D721Med (cell line): ENCODE measurements around the gene DNAJC4.

ENCODE experiments used
- DNase-seq: peaks from one replicate; pipeline ENCODE4 v3.0.0; 2011; ENCODE audit warnings: low spot score; ENCODE audit not compliant: insufficient read length
- FAIRE-seq: peaks from 2 replicates; lab custom pipeline; 2011; peaks lifted over from hg19 to GRCh38; lab: Jason Lieb, UNC
- TF ChIP-seq, protein P1 (sequence below): IDR thresholded peaks from 2 replicates; pipeline ENCODE4 v1.5.1; 2012; ENCODE audit warnings: mild to moderate bottlenecking, control low read depth; ENCODE audit not compliant: insufficient read depth; ENCODE audit errors: missing control alignments

Gene DNAJC4, protein sequence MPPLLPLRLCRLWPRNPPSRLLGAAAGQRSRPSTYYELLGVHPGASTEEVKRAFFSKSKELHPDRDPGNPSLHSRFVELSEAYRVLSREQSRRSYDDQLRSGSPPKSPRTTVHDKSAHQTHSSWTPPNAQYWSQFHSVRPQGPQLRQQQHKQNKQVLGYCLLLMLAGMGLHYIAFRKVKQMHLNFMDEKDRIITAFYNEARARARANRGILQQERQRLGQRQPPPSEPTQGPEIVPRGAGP

DNA sequence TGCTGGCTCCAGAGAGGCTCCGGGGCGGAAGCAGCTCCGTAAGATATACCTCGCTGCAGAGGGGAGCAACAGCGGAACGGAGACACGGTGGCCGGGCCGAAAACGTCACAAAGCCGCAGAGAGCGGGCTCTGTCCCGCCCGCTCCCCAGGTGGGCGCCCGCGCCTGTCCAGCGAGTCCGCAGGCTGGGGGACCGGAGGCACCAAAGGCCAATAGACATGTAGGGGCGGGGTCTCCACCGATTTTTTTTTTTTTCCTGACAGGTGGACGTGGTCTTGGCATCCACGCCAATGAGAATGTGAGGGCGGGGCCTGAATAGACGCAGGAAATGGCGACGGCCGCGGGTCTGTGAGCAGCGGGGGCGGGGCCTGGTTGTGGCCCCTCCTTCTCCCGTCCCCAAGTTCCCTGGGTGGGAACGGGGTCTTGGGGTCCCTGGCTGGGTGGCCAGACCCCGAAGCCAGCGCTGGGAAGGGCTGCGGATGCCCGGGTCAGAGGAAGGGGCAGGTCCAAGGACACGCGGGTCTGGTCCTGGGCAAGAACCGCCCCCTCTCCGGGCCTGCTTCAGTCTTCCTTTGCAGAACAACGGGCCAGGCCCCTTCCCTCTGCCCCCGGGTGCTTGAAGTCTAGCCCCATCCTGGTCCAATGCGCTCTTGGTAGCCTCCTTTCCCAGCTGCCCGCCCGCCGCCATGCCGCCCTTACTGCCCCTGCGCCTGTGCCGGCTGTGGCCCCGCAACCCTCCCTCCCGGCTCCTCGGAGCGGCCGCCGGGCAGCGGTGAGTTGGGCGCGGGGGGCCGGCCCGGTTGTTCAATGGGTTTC is at the start of gene DNAJC4:
TSS of gene DNAJC4 (plus strand) at position 378 of the 814 bp plus-strand sequence. CDS start at position 685, 307 bp downstream.
- FAIRE-seq (no peak), DNase-seq (peak; percentile 83)
- TF ChIP-seq, protein P1, sequence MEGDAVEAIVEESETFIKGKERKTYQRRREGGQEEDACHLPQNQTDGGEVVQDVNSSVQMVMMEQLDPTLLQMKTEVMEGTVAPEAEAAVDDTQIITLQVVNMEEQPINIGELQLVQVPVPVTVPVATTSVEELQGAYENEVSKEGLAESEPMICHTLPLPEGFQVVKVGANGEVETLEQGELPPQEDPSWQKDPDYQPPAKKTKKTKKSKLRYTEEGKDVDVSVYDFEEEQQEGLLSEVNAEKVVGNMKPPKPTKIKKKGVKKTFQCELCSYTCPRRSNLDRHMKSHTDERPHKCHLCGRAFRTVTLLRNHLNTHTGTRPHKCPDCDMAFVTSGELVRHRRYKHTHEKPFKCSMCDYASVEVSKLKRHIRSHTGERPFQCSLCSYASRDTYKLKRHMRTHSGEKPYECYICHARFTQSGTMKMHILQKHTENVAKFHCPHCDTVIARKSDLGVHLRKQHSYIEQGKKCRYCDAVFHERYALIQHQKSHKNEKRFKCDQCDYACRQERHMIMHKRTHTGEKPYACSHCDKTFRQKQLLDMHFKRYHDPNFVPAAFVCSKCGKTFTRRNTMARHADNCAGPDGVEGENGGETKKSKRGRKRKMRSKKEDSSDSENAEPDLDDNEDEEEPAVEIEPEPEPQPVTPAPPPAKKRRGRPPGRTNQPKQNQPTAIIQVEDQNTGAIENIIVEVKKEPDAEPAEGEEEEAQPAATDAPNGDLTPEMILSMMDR = no peak

DNA sequence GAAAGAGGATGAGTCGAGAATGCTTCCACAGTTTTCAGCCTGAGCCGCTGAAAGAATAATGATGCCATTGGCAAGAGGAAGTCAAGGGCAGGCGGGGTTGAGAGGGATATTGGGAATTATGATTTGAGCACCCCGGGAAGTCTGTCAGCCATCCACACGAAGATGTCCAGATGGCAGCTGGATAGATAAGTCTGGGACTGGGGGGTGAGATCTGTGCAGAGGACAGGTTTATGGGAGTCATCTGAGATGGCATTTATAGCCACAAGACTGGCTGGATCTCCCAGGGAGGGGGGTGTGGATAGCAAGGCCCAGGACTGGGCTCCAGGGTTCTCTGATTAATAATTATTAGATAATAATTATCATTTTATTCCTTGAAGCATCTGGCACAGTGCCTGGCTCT is 49.5 kb upstream of the DNAJC4 start:
- DNase-seq (no peak), FAIRE-seq (no peak)
- TF ChIP-seq, protein P1 = no peak

DNA sequence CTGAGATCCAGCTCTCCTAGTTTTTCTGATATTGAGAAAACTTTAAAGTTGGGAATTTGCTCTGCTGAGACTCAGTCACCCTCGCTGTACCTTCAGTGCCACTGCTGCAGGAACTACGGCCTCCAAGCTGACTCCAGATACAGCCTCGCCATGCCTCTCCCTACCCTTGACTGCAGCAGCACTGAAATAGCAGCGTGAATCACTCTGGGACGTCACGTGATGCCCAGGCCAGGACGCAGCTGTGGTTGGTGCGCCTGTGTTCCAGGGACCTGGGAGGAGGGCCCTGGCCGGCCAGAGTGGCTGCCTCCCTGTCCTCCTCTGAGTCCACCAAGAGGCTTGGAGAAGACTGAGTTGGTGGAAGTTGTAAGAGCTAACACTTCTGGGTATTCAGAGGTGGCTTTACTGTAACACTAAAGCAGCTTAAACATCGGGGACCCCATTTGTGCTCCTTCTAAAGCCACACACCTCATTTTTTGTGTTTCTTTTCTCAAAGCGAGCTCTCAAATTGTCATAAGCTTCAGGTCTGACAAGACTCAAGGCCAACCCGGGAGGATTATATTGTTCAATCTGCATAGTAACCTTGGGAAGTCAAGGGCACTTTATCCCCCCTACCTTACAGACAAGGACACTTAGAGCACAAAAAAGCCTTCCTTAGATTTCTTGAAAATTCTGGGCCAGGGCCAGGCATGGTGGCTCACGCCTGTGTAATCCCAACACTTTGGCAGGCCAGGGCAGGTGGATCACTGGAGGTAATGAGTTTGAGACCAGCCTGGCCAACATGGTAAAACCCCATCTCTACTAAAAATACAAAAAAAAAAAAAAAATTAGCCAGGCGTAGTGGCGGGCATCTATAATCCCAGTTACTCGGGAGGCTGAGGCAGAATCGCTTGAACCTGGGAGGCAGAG is 48.6 kb upstream of the DNAJC4 start:
- no peak for FAIRE-seq
- TF ChIP-seq, protein P1 = no peak

DNA sequence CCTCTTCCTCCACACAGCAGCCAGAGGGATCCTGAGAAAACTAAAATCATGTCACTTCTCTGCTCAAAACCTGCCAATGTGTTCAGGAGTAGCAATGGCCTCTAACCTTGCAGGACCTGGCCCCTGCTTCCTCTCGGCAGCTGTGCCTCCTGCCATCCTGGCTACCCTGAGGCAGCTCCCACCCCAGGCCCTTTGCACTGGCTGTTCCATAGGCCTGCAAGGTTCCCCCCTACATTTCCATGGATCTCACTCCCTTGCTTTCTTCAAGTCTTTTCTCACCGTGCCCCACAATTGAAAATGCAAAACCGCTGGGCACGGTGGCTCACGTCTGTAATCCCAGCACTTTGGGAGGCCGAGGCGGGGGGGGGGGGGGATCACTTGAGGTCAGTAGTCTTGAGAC is 46.5 kb upstream of the DNAJC4 start:
- TF ChIP-seq, protein P1 = no peak
- FAIRE-seq = no peak
- DNase-seq = no peak

More for the DNA sequence above, 48.6 kb upstream of the DNAJC4 start:
- DNase-seq = no peak

DNA sequence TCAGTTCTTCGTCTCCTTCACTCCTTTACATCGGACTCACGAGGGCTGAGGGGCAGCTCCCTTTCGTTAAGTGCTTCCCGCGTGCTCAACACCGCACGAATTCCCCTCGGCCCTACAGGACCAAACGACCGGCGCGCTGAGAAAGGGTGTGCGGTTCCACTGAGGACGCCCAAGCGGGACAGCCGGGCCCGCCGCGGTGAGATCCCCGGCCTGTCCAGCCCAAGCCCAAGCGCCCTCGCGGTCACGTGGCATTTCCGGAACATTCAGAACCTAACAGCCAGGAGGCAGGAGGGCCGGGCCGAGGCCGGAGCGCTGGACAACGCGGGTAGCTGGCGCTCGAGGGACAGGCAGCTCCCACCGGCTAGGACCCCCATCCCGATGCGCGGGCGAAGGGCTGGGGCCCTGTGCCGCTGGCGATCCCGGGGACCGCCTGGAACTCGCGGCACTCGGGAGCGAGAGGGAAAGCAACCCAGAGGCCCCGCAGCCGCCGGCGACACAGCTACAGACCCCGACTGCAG is 45.1 kb upstream of the DNAJC4 start:
- TF ChIP-seq, protein P1 = no peak
- DNase-seq (no peak), FAIRE-seq (no peak)

DNA sequence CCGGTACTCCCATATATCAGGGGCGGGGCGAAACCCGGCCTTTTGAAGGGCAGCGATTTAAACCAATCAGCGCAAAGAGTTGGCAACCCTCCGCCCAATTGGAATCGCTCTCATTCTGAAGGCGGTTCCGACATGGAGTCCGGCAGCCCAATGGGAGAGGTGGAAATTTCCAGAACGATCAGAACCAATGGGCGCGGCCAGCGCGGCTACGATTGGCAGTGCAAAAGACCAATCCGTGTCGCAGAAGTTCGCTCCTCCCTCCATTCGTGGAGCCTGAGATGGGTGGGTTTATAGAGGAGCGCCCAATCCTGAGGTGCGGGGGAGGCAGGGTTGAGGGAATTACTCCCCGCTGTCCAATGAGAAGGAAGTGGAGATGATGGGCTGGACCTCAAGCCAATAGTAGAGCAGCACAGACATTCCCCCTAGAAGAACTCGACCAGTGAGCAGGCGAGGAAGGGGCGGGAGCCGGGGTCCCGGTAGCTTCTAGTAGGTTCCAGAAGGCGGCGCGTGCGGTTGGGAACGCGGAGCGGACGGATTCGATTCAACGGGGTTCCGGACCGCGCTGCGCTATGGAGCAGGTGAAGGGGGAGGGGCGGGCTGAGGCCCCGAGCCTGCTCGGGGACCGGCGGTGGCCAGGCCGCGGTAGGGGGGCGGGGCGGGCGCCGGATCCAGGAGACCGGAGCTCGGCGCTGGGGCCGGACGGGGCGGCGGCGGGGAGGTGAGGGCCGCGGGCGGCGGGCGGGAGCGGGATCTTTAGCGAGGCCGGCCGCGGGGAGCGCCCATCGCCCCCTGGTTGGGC is 44.5 kb upstream of the DNAJC4 start, which contains the start of gene STIP1:
TSS of gene STIP1 (plus strand) at position 479 of the 799 bp plus-strand sequence. CDS start at position 570, 91 bp downstream.
- FAIRE-seq (no peak), DNase-seq (peak; percentile 88)
- TF ChIP-seq, protein P1 = peak; percentile 12
